BE2C (cell line): ENCODE measurements around the gene TMED10.
A peak's percentile ranks its signal among the peaks of the same experiment; 100 is the strongest.

Experiments
- DNase-seq: peaks from one replicate; pipeline ENCODE4 v3.0.0-alpha.2; 2020
- H3K27me3 ChIP-seq: fragments of 250-450 bp; sonication (Bioruptor Pico); 2 replicates; pipeline ENCODE4 v1.5.1; 2020; ENCODE audit warnings: mild to moderate bottlenecking
- H3K36me3 ChIP-seq: fragments of 250-450 bp; sonication (Bioruptor Pico); 2 replicates; pipeline ENCODE4 v1.5.1; 2020; ENCODE audit warnings: mild to moderate bottlenecking
- H3K4me1 ChIP-seq: fragments of 250-450 bp; sonication (Bioruptor Pico); 2 replicates; pipeline ENCODE4 v1.5.1; 2020
- H3K4me3 ChIP-seq: 2 replicates; pipeline ENCODE4 v1.5.1; 2011; ENCODE audit warnings: low read depth, low read length
- H3K9me3 ChIP-seq: fragments of 250-450 bp; sonication (Bioruptor Pico); 2 replicates; pipeline ENCODE4 v1.5.1; 2020
- TF ChIP-seq, protein P1 (sequence below): IDR thresholded peaks from 2 replicates; pipeline ENCODE4 v1.5.1; 2012; ENCODE audit warnings: mild to moderate bottlenecking, low read depth, low read length

The TMED10 gene

DNA sequence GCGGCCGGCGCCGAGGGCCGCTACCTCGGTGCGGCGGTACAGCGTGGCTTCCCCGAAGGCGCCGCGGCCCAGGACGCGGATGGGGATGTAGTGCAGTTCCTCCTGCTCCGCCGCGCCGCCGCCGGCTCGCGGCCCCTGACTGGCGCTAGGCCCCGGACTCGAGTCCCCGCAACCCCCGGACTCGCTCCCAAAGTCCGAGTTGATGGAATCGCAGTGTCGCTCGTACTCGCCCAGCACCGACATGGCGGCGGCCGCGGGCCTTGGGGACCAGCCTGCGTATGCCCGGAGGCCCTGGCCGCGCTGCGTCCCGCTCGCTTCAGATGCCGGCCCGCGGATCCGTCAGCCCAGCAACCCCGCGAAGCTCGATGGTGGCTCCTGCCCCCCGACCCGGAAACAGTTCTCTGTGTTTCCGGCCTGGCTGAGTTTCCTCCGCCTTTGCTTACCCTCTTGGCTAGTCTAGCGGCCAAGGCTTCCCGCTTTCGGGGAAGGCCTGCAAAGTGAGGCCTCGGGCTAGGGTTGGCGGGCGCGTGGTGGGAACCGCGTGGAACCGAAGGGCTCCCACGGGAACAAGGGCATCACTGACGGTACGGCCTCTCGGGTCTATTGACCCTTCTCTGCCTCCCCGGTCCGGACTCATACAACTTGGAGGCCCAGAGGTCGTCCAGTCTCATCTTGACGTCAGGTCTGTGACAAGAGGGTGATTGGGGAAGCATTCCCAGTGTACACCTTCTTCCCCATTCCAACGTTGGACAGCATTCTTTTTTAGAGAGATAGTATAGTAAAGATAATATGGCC is 49.5 kb downstream of the TMED10 start, which contains the start of gene NEK9:
Gene NEK9, minus strand, starts transcription at position 370 of the 795 bp plus-strand sequence. Its CDS starts 127 bp downstream, at position 243.
- H3K27me3 ChIP-seq, result no peaks in the 10 kb centered on the region
- H3K9me3 ChIP-seq, result no peaks in the 10 kb centered on the region
- H3K4me3 ChIP-seq, result peak within 1 kb of the TSS; percentile 76
- peaks cover 5% of the 10 kb centered on the region; the same call in 1 of the 2 replicates for H3K4me1 ChIP-seq
- H3K36me3 ChIP-seq, result peaks cover 6% of the 10 kb centered on the region
- peak; percentile 92 for DNase-seq
- TF ChIP-seq, protein P1, sequence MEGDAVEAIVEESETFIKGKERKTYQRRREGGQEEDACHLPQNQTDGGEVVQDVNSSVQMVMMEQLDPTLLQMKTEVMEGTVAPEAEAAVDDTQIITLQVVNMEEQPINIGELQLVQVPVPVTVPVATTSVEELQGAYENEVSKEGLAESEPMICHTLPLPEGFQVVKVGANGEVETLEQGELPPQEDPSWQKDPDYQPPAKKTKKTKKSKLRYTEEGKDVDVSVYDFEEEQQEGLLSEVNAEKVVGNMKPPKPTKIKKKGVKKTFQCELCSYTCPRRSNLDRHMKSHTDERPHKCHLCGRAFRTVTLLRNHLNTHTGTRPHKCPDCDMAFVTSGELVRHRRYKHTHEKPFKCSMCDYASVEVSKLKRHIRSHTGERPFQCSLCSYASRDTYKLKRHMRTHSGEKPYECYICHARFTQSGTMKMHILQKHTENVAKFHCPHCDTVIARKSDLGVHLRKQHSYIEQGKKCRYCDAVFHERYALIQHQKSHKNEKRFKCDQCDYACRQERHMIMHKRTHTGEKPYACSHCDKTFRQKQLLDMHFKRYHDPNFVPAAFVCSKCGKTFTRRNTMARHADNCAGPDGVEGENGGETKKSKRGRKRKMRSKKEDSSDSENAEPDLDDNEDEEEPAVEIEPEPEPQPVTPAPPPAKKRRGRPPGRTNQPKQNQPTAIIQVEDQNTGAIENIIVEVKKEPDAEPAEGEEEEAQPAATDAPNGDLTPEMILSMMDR, result no peak

DNA sequence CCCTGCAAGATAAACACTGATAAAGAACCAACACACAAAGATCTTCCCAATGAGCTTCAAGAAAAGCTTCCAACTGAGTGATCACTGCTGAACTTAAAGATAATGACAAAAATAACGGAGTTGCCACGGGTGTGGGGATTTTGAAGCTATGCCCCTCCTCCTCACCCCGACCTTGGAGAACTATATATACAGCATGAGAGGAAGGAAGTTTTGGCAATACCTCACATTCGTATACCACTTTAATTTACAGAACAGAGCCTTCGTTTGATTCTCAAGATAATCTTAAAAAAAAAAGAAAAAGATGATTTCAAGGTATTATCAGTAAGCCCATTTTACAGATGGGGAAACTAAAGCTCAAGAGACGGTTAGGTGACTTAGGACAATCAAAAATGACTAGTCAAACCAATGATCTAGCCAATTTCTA is 50.3 kb downstream of the TMED10 start:
- Histone ChIP-seq H3K4me3 (peak overlapping the region; percentile 76), H3K4me1 (peaks cover 5% of the 10 kb centered on the region; the same call in 1 of the 2 replicates), H3K36me3 (peaks cover 7% of the 10 kb centered on the region), H3K9me3 (no peaks in the 10 kb centered on the region), H3K27me3 (no peaks in the 10 kb centered on the region)
- DNase-seq, result no peak
- TF ChIP-seq, protein P1, result no peak

DNA sequence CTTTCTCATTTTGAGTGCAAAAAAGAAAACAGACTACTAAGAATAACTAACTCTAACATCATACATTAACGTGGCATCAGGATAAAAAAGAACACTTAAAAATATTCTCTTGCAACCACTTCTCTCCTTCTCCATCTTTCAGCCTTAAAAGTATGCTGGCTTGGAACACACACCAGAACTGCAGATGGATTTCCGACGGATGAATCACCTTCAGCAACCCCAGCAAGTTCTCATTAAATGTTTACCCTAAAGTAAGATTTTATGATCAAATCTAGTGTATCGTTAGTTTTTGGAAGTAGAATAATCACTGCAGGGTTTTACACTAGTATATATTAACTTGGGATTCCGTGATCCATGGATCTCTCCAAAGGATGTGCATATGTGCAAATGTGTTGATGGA is 50.8 kb downstream of the TMED10 start:
- DNase-seq, result no peak
- H3K4me3 ChIP-seq, result peak overlapping the region; percentile 76
- TF ChIP-seq, protein P1, result no peak

DNA sequence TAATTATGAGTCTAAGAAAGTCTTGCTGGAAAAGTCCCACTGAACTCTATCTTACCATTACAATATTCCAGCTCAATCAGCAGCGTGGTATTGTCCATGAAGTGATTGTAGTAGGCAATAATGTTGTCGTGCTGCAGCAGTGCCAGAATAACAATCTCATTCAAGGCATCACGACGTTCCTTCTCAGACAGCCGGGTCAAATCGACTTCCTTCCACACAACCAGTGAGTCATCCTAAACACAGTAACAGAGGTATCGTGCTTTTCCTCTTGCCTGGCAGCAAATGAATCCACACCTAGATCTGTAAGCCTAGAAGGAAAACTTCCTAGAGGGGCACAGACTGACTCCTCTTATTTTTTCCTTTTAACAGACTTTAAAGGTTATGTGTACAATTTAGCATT is 52.4 kb downstream of the TMED10 start:
- TF ChIP-seq, protein P1, result no peak
- DNase-seq, result no peak
- Histone ChIP-seq H3K4me1 (peaks cover 5% of the 10 kb centered on the region; the same call in 1 of the 2 replicates), H3K4me3 (no peak overlapping the region), H3K27me3 (no peaks in the 10 kb centered on the region), H3K36me3 (peaks cover 22% of the 10 kb centered on the region), H3K9me3 (no peaks in the 10 kb centered on the region)

More for the DNA sequence above, 50.8 kb downstream of the TMED10 start:
- H3K27me3 ChIP-seq, result no peaks in the 10 kb centered on the region
- H3K36me3 ChIP-seq, result peaks cover 9% of the 10 kb centered on the region
- no peaks in the 10 kb centered on the region for H3K9me3 ChIP-seq
- H3K4me1 ChIP-seq, result peaks cover 5% of the 10 kb centered on the region; the same call in 1 of the 2 replicates

DNA sequence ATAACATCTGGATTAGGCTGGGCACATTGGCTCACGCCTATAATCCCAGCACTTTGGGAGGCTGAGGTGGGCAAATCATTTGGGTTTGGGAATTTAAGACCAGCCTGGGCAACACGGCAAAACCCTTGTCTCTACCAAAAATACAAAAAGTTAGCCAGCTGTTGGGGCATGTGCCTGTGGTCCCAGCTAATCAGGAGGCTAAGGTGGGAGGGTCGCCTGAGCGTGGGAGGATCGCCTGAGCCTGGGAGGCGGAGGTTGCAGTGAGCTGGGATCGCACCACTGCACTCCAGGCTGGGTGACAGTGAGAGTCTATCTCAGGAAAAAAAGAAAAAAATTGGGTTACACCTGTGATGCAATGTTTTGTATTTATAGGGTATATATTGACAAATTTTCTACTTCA is 54.9 kb downstream of the TMED10 start:
- H3K4me1 ChIP-seq, result peaks cover 5% of the 10 kb centered on the region; the same call in 1 of the 2 replicates
- TF ChIP-seq, protein P1, result no peak
- H3K36me3 ChIP-seq, result peaks cover 40% of the 10 kb centered on the region
- no peaks in the 10 kb centered on the region for H3K9me3 ChIP-seq
- H3K4me3 ChIP-seq, result no peak overlapping the region
- H3K27me3 ChIP-seq, result no peaks in the 10 kb centered on the region
- no peak for DNase-seq
